Inflammatory macrophage (primary cell): Measurements from ENCODE around the gene EIF3A.
"Not testable (repeated sequence)": the region's sequence is repeated elsewhere in the genome, so short reads cannot be mapped to it uniquely, and the experiment has no call there.

Experiments
- DNase-seq, 2 donors: peaks; one replicate each; pipeline ENCODE4 v3.0.0-alpha.2; 2020 to 2022

The EIF3A gene

GRCh38 chr10:119042169-119042568, 38.4 kb downstream of the EIF3A start:
- DNase-seq: no peak

GRCh38 chr10:119041326-119041725, 39.3 kb downstream of the EIF3A start:
- no peak for DNase-seq

GRCh38 chr10:119039161-119039560, 41.5 kb downstream of the EIF3A start:
- DNase-seq: no peak

- DNase-seq: no peak
Measured at GRCh38 chr10:119031496-119032059, 49.0 kb downstream of the EIF3A start.

GRCh38 chr10:119030421-119031250, 50.0 kb downstream of the EIF3A start:
- DNase-seq: peak; percentile 30 to 51

GRCh38 chr10:119029613-119030420, 50.8 kb downstream of the EIF3A start, which contains the start of gene NANOS1:
NANOS1 (plus strand) TSS chr10:119029714; CDS start chr10:119029802, 88 bp downstream.
- no peak for DNase-seq

- DNase-seq: peak; percentile 73 to 82
Measured at GRCh38 chr10:119028900-119029612, 51.6 kb downstream of the EIF3A start.

GRCh38 chr10:119028445-119028899, 52.1 kb downstream of the EIF3A start:
- not testable (repeated sequence) for DNase-seq

GRCh38 chr10:119026301-119027110, 54.1 kb downstream of the EIF3A start:
- no peak for DNase-seq

- DNase-seq: no peak
Measured at GRCh38 chr10:119025776-119026175, 54.8 kb downstream of the EIF3A start.

- DNase-seq: no peak
Measured at GRCh38 chr10:119025336-119025735, 55.3 kb downstream of the EIF3A start.

GRCh38 chr10:119024882-119025281, 55.7 kb downstream of the EIF3A start:
- DNase-seq: no peak

GRCh38 chr10:119023553-119023868, 57.1 kb downstream of the EIF3A start:
- no peak for DNase-seq

GRCh38 chr10:119022846-119023552, 57.6 kb downstream of the EIF3A start:
- no peak for DNase-seq

- DNase-seq: peak; percentile 24 to 77
Measured at GRCh38 chr10:119020627-119020946, 60.0 kb downstream of the EIF3A start.

- DNase-seq: no peak
Measured at GRCh38 chr10:119007211-119007574, 73.4 kb downstream of the EIF3A start.

GRCh38 chr10:119006451-119007210, 74.0 kb downstream of the EIF3A start:
- no peak for DNase-seq

GRCh38 chr10:119005362-119006043, 75.1 kb downstream of the EIF3A start:
- peak; percentile 44 to 72 for DNase-seq

GRCh38 chr10:119003572-119004289, 76.9 kb downstream of the EIF3A start:
- peak in 1 of 2 donors; percentile 27 for DNase-seq
